ENCODE data around the gene AASS. TPM values are rescaled to one million over a fixed set of nuclear protein-coding genes. Genes with fewer than 3 reads are reported as not detected.

The AASS gene
- total RNA-seq, 2 donors from 2014 or later, result 1.6 to 3.6 TPM

DNA sequence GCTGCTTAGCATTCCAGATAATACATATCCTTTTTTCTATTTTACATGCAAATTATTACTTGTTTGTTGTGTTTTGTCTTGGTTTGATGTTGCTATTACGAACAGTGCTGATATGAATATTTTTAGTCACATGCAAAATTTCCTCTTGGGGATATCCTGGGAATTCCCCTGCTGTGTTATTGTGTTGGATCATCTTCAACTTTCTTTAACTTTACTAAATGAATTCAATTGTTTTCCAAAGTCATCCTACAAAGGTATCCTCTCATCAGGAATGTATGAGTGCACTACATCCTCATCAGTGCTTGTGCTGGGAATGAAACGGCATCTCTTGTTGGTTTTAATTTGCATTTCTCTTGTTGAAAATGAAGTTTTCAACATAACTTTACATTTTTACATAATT is 87.1 kb downstream of the AASS start:
- H3K9me3 ChIP-seq (ENCODE audit: control insufficient read depth, low read length, poor library complexity, severe bottlenecking), result no peaks in the 10 kb centered on the region
- DNase-seq (no peak), ATAC-seq (no peak)
- Mint-ChIP-seq H3K27me3 (no peaks in the 10 kb centered on the region), H3K27ac (no peak overlapping the region), H3K36me3 (ENCODE audit: low read depth) (no peaks in the 10 kb centered on the region), H3K4me3 (no peak overlapping the region), H3K4me1 (no peaks in the 10 kb centered on the region)

DNA sequence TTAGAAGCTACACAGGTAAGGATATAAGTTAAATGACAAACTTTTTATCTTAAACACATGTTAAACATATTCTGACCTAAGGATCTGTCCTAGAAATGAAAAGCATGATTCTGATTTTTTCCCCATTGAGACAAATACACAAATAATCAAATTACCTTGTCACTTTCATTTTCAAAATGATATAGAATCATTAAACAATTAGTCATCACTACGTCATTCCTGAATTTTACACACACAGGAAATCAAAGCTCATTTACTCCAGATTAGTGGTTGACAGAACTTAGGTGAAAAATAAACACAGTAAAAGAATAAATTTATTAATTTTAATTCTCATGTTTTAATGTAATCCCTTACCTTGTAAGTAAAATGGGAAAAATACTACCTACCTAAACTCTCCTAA is 89.0 kb downstream of the AASS start:
- no peak overlapping the region for H3K4me3 Mint-ChIP-seq
- no peaks in the 10 kb centered on the region for H3K27me3 Mint-ChIP-seq
- no peak for ATAC-seq
- H3K4me1 Mint-ChIP-seq, result no peaks in the 10 kb centered on the region
- no peak for DNase-seq
- H3K9me3 ChIP-seq (ENCODE audit: control insufficient read depth, low read length, poor library complexity, severe bottlenecking), result no peaks in the 10 kb centered on the region
- H3K27ac Mint-ChIP-seq, result no peak overlapping the region
- H3K36me3 Mint-ChIP-seq (ENCODE audit: low read depth), result no peaks in the 10 kb centered on the region

DNA sequence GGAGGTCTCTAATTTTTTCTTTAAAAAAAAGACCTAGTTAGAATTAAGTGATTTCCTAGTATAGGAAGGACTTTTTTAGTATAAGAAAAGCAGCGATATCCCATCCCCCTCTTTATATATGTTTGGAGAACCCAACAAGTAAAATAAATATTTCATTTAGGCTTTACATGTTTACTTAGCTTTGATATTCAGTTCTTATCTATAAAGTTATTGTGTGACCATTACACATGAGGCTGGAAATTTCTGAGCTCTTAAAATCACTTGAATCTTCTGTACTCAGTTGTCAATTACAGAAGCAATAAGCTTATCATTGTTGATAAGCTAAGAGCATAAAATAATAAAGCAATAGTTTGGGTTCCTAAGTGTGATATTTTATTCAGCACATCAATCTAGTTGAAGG is 89.7 kb downstream of the AASS start:
- H3K36me3 Mint-ChIP-seq (ENCODE audit: low read depth), result no peaks in the 10 kb centered on the region
- DNase-seq (no peak), ATAC-seq (no peak)
- no peaks in the 10 kb centered on the region for H3K4me1 Mint-ChIP-seq
- no peak overlapping the region for H3K4me3 Mint-ChIP-seq
- no peak overlapping the region for H3K27ac Mint-ChIP-seq
- no peaks in the 10 kb centered on the region for H3K27me3 Mint-ChIP-seq
- no peaks in the 10 kb centered on the region for H3K9me3 ChIP-seq (ENCODE audit: control insufficient read depth, low read length, poor library complexity, severe bottlenecking)

DNA sequence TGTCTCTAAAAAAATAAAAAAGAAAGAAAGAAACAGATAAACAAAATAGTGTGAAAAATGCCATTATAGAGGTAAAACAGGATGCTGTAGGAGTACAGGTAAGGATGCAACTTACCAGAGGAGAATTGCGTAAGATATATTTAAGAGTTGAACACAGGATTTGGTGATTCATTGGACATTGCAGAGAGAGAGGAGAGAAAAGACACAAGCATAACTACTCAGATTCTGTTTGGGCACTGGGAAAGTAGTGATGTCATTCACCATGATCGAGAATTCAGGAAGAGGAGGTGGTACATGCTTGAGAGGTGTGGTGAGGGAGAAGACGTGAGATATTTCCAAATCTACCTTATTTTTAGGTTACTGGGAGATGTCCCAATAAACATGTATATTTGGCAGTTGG is 97.6 kb downstream of the AASS start:
- no peak for DNase-seq
- no peak overlapping the region for H3K27ac Mint-ChIP-seq
- no peaks in the 10 kb centered on the region for H3K36me3 Mint-ChIP-seq (ENCODE audit: low read depth)

DNA sequence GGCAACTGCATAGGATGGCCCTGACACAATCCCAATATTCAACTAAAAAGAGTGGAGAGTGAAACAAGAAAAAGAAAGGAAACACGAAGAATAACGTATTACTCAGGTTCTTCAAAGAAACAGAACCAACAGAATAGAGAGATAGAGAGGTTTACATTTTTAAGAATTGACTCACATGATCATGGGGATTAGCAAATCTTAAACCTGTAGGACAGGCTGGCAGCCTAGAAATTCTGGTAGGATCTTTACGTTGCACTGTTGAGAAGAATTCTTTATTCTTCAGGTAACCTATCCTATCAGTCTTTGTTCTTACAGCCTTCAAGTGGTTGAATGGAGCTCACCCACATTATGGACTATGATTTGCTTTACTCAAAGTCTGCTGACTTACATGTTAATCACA is 103.9 kb downstream of the AASS start:
- no peak overlapping the region for H3K4me3 Mint-ChIP-seq
- no peaks in the 10 kb centered on the region for H3K9me3 ChIP-seq (ENCODE audit: control insufficient read depth, low read length, poor library complexity, severe bottlenecking)
- H3K27me3 Mint-ChIP-seq, result no peaks in the 10 kb centered on the region
- no peak for DNase-seq
- H3K27ac Mint-ChIP-seq, result no peak overlapping the region
- no peaks in the 10 kb centered on the region for H3K36me3 Mint-ChIP-seq (ENCODE audit: low read depth)
- no peak for ATAC-seq
- no peaks in the 10 kb centered on the region for H3K4me1 Mint-ChIP-seq

More for the DNA sequence above, 97.6 kb downstream of the AASS start:
- Mint-ChIP-seq H3K4me1 (no peaks in the 10 kb centered on the region), H3K27me3 (no peaks in the 10 kb centered on the region), H3K4me3 (no peak overlapping the region)
- no peak for ATAC-seq
- no peaks in the 10 kb centered on the region for H3K9me3 ChIP-seq (ENCODE audit: control insufficient read depth, low read length, poor library complexity, severe bottlenecking)

DNA sequence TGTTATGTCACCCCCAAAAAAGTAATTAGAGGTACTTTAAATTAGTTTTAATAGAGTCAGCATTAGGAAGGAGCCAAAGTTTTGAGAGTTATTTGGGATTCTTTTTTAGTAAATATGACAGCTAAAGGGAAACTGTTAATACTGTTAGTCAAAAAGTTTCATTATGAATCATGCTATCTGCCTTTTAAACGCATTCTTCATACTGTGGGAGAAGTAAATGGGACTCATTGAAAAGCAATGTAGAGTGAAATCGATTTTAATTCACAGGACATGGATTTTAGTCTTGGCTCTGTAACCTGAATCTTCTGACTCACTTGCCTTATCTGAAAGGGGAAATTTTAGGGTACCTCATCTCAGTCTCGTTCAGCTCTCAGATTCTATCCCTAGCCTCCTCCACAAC is 105.1 kb downstream of the AASS start:
- Mint-ChIP-seq H3K27ac (no peak overlapping the region), H3K27me3 (no peaks in the 10 kb centered on the region), H3K4me1 (no peaks in the 10 kb centered on the region), H3K36me3 (ENCODE audit: low read depth) (no peaks in the 10 kb centered on the region), H3K4me3 (no peak overlapping the region)
- no peaks in the 10 kb centered on the region for H3K9me3 ChIP-seq (ENCODE audit: control insufficient read depth, low read length, poor library complexity, severe bottlenecking)
- no peak for DNase-seq
- ATAC-seq, result no peak

DNA sequence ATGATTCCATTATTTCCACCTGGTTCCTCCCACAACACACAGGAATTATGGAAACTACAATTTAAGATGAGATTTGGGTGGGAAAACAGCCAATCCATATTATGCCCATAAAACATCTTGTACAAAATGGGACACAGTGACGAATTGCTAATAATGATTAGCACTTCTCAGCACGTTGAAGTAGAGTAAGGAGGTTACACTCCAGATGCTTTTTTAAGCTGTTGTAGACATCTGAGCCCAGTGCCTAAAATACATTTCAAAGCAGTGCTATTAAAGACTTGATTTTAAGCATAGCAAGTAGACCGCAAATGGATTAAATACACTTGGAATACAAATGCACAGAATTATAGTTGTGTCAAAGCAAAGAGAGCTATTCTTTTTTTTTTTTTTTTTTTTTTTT is 105.9 kb downstream of the AASS start:
- no peaks in the 10 kb centered on the region for H3K9me3 ChIP-seq (ENCODE audit: control insufficient read depth, low read length, poor library complexity, severe bottlenecking)
- H3K4me3 Mint-ChIP-seq, result no peak overlapping the region
- no peaks in the 10 kb centered on the region for H3K36me3 Mint-ChIP-seq (ENCODE audit: low read depth)
- no peak for DNase-seq
- no peak for ATAC-seq
- H3K27me3 Mint-ChIP-seq, result no peaks in the 10 kb centered on the region
- H3K27ac Mint-ChIP-seq, result no peak overlapping the region
- H3K4me1 Mint-ChIP-seq, result no peaks in the 10 kb centered on the region

DNA sequence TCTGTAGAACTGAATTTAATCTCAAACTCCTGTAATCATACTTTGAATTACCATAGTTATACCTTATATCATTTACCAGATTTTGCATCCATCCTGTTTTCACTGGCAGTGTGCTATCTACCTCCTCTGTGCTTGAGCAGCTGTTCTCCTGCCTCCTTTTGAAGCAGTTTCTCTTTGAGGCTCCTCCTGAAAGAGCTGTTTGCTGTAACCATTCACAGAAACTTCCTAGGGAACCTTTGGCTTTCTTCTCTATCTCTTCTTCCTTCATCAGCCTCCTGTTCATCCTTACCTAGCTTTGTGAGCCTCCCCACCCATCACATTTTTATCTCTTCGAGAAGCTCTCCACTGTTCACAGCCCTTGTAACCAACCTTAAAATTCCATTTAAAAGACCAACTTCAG is 108.2 kb downstream of the AASS start:
- no peak for ATAC-seq
- no peak overlapping the region for H3K27ac Mint-ChIP-seq

DNA sequence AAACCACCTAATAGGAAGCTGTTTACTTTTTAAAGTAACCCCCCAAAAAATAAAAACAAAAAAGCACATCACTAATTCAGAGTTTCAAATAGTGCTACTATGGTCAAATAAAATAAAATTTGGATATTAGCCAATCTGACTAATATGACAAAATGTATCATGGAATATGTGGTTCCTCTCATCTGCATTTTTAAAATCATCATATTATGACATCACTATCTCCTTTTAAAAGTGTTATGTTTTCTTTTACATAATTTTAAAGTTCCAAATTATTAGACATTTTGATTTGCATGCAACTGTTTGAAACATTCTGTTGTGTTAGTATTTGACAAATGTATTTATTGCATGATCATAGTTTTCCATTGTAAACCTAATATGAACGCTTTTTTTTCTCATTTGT is 110.4 kb downstream of the AASS start:
- no peak overlapping the region for H3K27ac Mint-ChIP-seq

More for the DNA sequence above, 108.2 kb downstream of the AASS start:
- Mint-ChIP-seq H3K27me3 (no peaks in the 10 kb centered on the region), H3K4me3 (no peak overlapping the region), H3K36me3 (ENCODE audit: low read depth) (no peaks in the 10 kb centered on the region), H3K4me1 (no peaks in the 10 kb centered on the region)
- DNase-seq, result no peak
- no peaks in the 10 kb centered on the region for H3K9me3 ChIP-seq (ENCODE audit: control insufficient read depth, low read length, poor library complexity, severe bottlenecking)

DNA sequence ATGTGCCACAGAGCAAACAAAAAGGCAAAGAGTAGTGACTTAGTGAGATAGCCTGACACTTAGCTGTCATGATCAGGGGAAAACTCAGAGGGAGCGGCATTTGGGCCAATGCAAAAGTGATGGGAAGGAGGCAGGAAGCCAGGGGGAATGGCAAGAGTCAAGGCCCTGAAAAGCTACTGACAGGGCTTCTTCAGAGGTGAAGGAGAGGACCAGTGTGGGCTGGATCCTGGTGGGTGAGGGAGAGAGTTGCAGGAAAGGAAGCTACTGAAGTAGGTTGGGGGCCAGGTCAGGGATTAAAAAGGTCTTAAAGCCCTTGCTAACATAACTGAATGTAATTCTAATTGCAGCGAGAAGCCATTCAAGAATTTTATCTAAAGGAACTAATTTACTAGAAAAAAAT is 117.0 kb downstream of the AASS start:
- no peaks in the 10 kb centered on the region for H3K4me1 Mint-ChIP-seq
- no peaks in the 10 kb centered on the region for H3K36me3 Mint-ChIP-seq (ENCODE audit: low read depth)
- H3K27ac Mint-ChIP-seq, result no peak overlapping the region
- no peaks in the 10 kb centered on the region for H3K9me3 ChIP-seq (ENCODE audit: control insufficient read depth, low read length, poor library complexity, severe bottlenecking)
- no peaks in the 10 kb centered on the region for H3K27me3 Mint-ChIP-seq
- ATAC-seq (no peak), DNase-seq (no peak)
- H3K4me3 Mint-ChIP-seq, result no peak overlapping the region

More for the DNA sequence above, 110.4 kb downstream of the AASS start:
- no peak for DNase-seq
- no peaks in the 10 kb centered on the region for H3K36me3 Mint-ChIP-seq (ENCODE audit: low read depth)
- H3K4me1 Mint-ChIP-seq, result no peaks in the 10 kb centered on the region
- H3K9me3 ChIP-seq (ENCODE audit: control insufficient read depth, low read length, poor library complexity, severe bottlenecking), result no peaks in the 10 kb centered on the region
- ATAC-seq, result no peak
- H3K27me3 Mint-ChIP-seq, result no peaks in the 10 kb centered on the region
- H3K4me3 Mint-ChIP-seq, result no peak overlapping the region

Other genes starting within 250 kb of the AASS start
- not detected for gene FEZF1, start 160.5 kb upstream of the AASS start, total RNA-seq

All from T-helper 17 cell (primary cell).